HepG2 (cell line): ENCODE measurements around the gene ELF2. TPM values are rescaled to one million over a fixed set of nuclear protein-coding genes. Genes with fewer than 3 reads are reported as not detected.

Source experiments
- AGO2 ChIP-seq: fragments of 200-400 bp; formaldehyde crosslinking; optimal IDR thresholded peaks from 2 replicates; pipeline ENCODE3; 2017; ENCODE audit warnings: mild to moderate bottlenecking, low read depth, low read length, moderate library complexity
- ATF4 ChIP-seq, 2 experiments: fragments of 450-650 bp in 1 of 2; sonication (generic) in 1 of 2; formaldehyde crosslinking; IDR thresholded peaks; 2 replicates each; pipeline versions ENCODE4 v1.5.0 to v1.8.0; 2020 to 2022; ENCODE audit warnings: mild to moderate bottlenecking in 1 of 2, missing genetic modification reagents in 1 of 2
- NFATC3 ChIP-seq: sonication (generic); formaldehyde crosslinking; IDR thresholded peaks from 2 replicates; pipeline ENCODE4 v1.5.1; 2020; ENCODE audit warnings: mild to moderate bottlenecking, missing genetic modification reagents
- PITX1 ChIP-seq: sonication (generic); formaldehyde crosslinking; IDR thresholded peaks from 2 replicates; pipeline ENCODE4 v1.5.1; 2020; ENCODE audit warnings: mild to moderate bottlenecking, missing genetic modification reagents
- PPARG ChIP-seq: conservative IDR thresholded peaks from 2 replicates; pipeline ENCODE4 v1.6.1; 2016; ENCODE audit warnings: missing biosample characterization, missing genetic modification reagents
- RAD51 ChIP-seq: fragments of 450-650 bp; IDR thresholded peaks from 2 replicates; pipeline ENCODE4 v1.6.1; 2016; ENCODE audit warnings: borderline replicate concordance
- SOX6 ChIP-seq, 2 experiments: fragments of 450-650 bp in 1 of 2; sonication (generic) in 1 of 2; formaldehyde crosslinking in 1 of 2; IDR thresholded peaks; 2 replicates each; pipeline versions ENCODE4 v1.4.0 to v1.6.1; 2017 to 2020; ENCODE audit warnings: antibody characterized with exemption in 1 of 2, mild to moderate bottlenecking in 1 of 2, missing genetic modification reagents in 1 of 2
- ZBTB34 ChIP-seq: sonication (generic); formaldehyde crosslinking; IDR thresholded peaks from 2 replicates; pipeline ENCODE4 v1.8.0; 2022; ENCODE audit warnings: mild to moderate bottlenecking, missing genetic modification reagents
- ZFP37 ChIP-seq: sonication (generic); formaldehyde crosslinking; IDR thresholded peaks from 2 replicates; pipeline ENCODE4 v1.4.0; 2020; ENCODE audit warnings: missing genetic modification reagents, borderline replicate concordance
- ZNF18 ChIP-seq: sonication (generic); formaldehyde crosslinking; IDR thresholded peaks from 2 replicates; pipeline ENCODE4 v1.8.0; 2022; ENCODE audit warnings: mild to moderate bottlenecking, missing genetic modification reagents; ENCODE audit not compliant: insufficient replicate concordance
- ZNF280B ChIP-seq: sonication (generic); formaldehyde crosslinking; IDR thresholded peaks from 2 replicates; pipeline ENCODE4 v1.5.0; 2020; ENCODE audit warnings: missing genetic modification reagents, mild to moderate bottlenecking, borderline replicate concordance
- ZNF530 ChIP-seq: sonication (generic); formaldehyde crosslinking; IDR thresholded peaks from 2 replicates; pipeline ENCODE4 v1.5.0; 2020; ENCODE audit warnings: low read depth, mild to moderate bottlenecking, missing genetic modification reagents
- ZNF672 ChIP-seq: sonication (generic); formaldehyde crosslinking; IDR thresholded peaks from 2 replicates; pipeline ENCODE4 v1.8.1; 2022; ENCODE audit warnings: missing genetic modification reagents
- ZNF776 ChIP-seq: sonication (generic); formaldehyde crosslinking; IDR thresholded peaks from 2 replicates; pipeline ENCODE4 v1.4.0; 2020; ENCODE audit warnings: mild to moderate bottlenecking, missing genetic modification reagents
- polyA plus RNA-seq, 8 experiments: library from polyadenylated mRNA; depleted of rRNA in 3 of 8; stranded (reverse) in 7 of 8; unstranded in 1 of 8; fragments of >200 nt; fragmentation: Illumina TruSeq in 4 of 8; extraction: Trizol in 4 of 8; gene quantifications; 2 replicates each; pipeline versions ENCODE4 v1.2.1 to v1.2.3, GENCODE V29; 2011 to 2016; ENCODE audit warnings: low read depth in 4 of 8, missing spikeins in 1 of 8, mixed read lengths in 1 of 8; ENCODE audit not compliant: insufficient read depth in 1 of 8
- total RNA-seq, 5 experiments: library from RNA; depleted of rRNA; stranded (reverse); fragments of >200 nt; fragmentation: Illumina TruSeq; extraction: Trizol; gene quantifications; 2 replicates each; pipeline ENCODE4 v1.2.3, GENCODE V29; 2016; ENCODE audit warnings: low read depth in 1 of 5
- TF ChIP-seq, protein P1 (sequence below): sonication (generic); formaldehyde crosslinking; IDR thresholded peaks from 2 replicates; pipeline ENCODE4 v1.8.1; 2023; ENCODE audit warnings: mild to moderate bottlenecking, moderate library complexity, missing genetic modification reagents
- TF ChIP-seq, protein P2 (sequence below): IDR thresholded peaks from 2 replicates; pipeline ENCODE4 v1.6.1; 2016
- TF ChIP-seq, protein P3 (sequence below): sonication (generic); formaldehyde crosslinking; IDR thresholded peaks from 2 replicates; pipeline ENCODE4 v1.4.0; 2020; ENCODE audit warnings: missing genetic modification reagents, mild to moderate bottlenecking, borderline replicate concordance

Gene ELF2
- total and polyA plus RNA-seq, 2 of the 13 experiments (the other 11 are each of a cell fraction or from before 2014, with no cell fraction given), result 28.6 to 35.4 TPM

DNA sequence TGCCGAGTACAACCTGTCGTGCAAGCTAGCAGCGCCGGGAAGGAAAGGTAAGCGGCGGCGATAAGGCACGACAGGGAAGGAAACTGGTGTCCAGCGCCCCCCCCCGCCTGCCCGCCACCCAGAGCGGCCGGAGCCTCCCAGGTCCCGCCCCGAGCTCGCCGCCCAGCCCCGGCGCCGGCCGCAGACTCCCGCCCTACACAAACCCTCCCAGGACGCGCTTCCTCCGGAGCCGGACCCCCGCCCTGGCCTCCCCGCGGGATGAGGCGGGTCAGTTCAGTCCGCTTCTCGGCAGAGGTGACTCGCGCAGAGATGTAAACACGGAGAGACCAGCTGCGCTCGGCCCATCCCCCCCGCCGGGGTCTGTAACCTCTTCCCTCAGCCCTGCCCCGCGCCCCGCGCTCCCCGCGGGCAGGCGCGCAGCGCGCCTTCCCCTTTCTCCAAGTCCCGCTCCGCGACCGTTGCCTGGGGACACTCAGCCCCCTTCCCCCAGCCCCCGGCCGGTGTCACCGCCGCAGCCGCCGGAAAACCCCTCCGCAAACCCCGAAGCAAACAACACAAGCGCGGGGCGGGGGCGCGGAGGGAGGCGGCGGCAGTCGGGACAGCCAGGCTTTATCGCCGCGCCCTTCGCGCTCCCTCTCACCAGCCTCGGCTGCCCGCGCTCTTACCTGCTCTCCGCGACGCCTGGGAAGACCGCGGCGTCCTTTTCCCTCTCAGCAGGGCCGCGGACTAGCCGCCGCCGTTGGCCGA lies 543 bp downstream of the ELF2 start (continued):
- TF ChIP-seq PITX1 (CRISPR knock-in tag), result no peak
- TF ChIP-seq SOX6 (IDR thresholded peaks at IDR 0.05), result no peak
- peak; percentile 23; the same call in 1 of the 2 replicates for TF ChIP-seq SOX6 (CRISPR knock-in tag; IDR thresholded peaks at IDR 0.05)
- TF ChIP-seq, protein P1, sequence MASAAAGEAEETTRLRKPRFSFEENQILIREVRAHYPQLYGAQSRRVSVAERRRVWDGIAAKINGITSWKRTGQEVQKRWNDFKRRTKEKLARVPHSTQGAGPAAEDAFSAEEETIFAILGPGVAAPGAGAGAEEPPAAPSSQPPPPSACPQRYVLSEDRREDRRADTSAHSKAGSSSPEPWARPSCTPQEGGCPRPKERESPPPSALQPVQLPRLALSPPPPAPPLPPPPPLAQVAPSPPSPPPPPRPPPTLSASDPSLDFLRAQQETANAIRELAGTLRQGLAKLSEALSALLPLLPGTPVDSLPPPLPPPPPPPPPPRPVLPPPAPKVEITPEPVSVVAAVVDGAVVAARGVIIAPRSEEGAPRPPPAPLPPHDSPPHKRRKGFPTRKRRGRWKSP, result peak; percentile 78
- TF ChIP-seq, protein P2, sequence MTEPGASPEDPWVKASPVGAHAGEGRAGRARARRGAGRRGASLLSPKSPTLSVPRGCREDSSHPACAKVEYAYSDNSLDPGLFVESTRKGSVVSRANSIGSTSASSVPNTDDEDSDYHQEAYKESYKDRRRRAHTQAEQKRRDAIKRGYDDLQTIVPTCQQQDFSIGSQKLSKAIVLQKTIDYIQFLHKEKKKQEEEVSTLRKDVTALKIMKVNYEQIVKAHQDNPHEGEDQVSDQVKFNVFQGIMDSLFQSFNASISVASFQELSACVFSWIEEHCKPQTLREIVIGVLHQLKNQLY (CRISPR knock-in tag), result no peak
- no peak for TF ChIP-seq ZNF672 (CRISPR knock-in tag)
- peak; percentile 34 for TF ChIP-seq ZNF18 (CRISPR knock-in tag)
- TF ChIP-seq ATF4 (CRISPR knock-in tag; IDR thresholded peaks at IDR 0.05), result no peak
- no peak for TF ChIP-seq ZFP37 (CRISPR knock-in tag)
- peak; percentile 74 for TF ChIP-seq AGO2
- no peak for TF ChIP-seq RAD51
- TF ChIP-seq PPARG (CRISPR knock-in tag), result no peak; the same call in 1 of the 2 replicates
- TF ChIP-seq, protein P3, sequence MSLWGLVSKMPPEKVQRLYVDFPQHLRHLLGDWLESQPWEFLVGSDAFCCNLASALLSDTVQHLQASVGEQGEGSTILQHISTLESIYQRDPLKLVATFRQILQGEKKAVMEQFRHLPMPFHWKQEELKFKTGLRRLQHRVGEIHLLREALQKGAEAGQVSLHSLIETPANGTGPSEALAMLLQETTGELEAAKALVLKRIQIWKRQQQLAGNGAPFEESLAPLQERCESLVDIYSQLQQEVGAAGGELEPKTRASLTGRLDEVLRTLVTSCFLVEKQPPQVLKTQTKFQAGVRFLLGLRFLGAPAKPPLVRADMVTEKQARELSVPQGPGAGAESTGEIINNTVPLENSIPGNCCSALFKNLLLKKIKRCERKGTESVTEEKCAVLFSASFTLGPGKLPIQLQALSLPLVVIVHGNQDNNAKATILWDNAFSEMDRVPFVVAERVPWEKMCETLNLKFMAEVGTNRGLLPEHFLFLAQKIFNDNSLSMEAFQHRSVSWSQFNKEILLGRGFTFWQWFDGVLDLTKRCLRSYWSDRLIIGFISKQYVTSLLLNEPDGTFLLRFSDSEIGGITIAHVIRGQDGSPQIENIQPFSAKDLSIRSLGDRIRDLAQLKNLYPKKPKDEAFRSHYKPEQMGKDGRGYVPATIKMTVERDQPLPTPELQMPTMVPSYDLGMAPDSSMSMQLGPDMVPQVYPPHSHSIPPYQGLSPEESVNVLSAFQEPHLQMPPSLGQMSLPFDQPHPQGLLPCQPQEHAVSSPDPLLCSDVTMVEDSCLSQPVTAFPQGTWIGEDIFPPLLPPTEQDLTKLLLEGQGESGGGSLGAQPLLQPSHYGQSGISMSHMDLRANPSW (CRISPR knock-in tag), result no peak
- no peak for TF ChIP-seq NFATC3 (CRISPR knock-in tag)
- no peak; the same call in 1 of the 2 replicates for TF ChIP-seq ZNF280B (CRISPR knock-in tag)
- no peak for TF ChIP-seq ZNF530
- no peak for TF ChIP-seq ZBTB34 (CRISPR knock-in tag)
- TF ChIP-seq ZNF776 (CRISPR knock-in tag), result no peak; the same call in 1 of the 2 replicates
